ENCODE data around the gene ALDOC. TPM values are rescaled to one million over a fixed set of nuclear protein-coding genes. Genes with fewer than 3 reads are reported as not detected.

Gene ALDOC
- total and polyA plus RNA-seq, 2 donors (not counting 1 experiment from before 2014, with no cell fraction given), result 91.3 to 111 TPM

DNA sequence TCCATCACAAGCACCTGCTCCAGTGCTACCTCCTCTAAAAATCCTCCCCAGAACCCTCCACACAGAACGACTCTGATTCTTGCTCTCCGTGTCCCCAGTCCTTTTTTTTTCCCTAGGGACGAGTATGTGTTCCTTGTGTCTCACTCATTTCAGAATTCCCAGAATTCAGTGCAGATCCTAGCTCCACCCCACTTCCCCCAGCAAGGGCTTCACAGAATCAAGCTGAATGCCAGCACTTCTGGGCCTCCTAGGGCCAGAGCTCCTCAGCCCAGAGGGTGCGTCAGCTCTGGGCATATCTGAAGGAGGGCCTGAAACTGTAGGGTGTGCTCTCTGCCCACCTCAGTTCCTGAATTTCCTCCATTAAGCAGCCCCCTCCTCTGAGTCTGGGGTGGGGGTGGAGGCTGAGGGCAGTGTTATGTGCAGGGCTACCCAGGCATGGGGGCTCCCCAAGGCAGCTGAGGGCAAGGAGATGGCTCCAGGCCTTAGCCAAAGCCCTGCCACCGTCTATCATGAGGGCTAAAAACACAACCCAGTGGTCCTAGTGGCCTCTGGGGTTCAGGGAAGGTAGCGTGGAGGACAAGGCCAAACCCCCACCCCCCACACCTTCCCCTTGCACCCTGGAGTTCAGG, 30.8 kb downstream of the ALDOC start:
- DNase-seq (ENCODE audit: low read depth in 2 of 2), result no peak
- no peaks in the 10 kb centered on the region for H3K4me1 ChIP-seq (ENCODE audit: control insufficient read depth, extremely low read depth, insufficient read depth, low read length)
- H3K79me2 ChIP-seq (ENCODE audit: control insufficient read depth, insufficient read depth, low read length), result no peaks in the 10 kb centered on the region

DNA sequence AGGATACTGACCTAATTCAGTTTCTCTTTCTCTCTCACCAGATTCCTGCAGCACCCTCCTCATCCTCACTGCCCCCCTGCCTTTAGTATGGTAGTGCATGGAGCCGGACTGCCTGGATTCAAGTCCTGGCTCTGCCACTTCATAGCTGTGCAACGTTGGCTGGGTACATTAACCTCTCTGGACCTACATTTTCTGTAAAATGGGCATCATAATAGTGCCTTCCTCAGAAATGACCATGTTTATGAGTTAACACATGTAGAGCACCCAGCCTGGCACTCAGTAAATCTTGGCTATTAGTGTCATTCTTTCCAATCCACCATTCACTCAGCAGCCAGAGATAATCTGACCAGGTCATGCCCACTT, 31.6 kb downstream of the ALDOC start:
- H3K79me2 ChIP-seq (ENCODE audit: control insufficient read depth, insufficient read depth, low read length), result no peaks in the 10 kb centered on the region
- no peak overlapping the region for H3K4me3 ChIP-seq (replicated peaks in 1 of 4; ENCODE audit: control extremely low read depth in 1 of 4, insufficient read depth in 1 of 4, low read depth in 3 of 4, low read length in 4 of 4)
- H3K36me3 ChIP-seq (ENCODE audit: control insufficient read depth, insufficient read depth, low read length), result peaks cover 3% of the 10 kb centered on the region
- DNase-seq (ENCODE audit: low read depth in 2 of 2), result no peak
- H3K9ac ChIP-seq (ENCODE audit: insufficient read depth, low read length), result no peak overlapping the region
- no peaks in the 10 kb centered on the region for H4K20me1 ChIP-seq (ENCODE audit: control insufficient read depth, extremely low read depth, insufficient read depth, low read length)
- H2AFZ ChIP-seq (ENCODE audit: low read length), result no peak overlapping the region
- no peaks in the 10 kb centered on the region for H3K4me1 ChIP-seq (ENCODE audit: control insufficient read depth, extremely low read depth, insufficient read depth, low read length)
- no peaks in the 10 kb centered on the region for H3K27me3 ChIP-seq (ENCODE audit: control insufficient read depth, insufficient read depth, low read length)
- H3K9me3 ChIP-seq (ENCODE audit: control insufficient read depth, insufficient read depth, low read depth, low read length), result no peaks in the 10 kb centered on the region
- no peak overlapping the region for H3K4me2 ChIP-seq (ENCODE audit: extremely low read depth, insufficient read depth, low read length)
- TF ChIP-seq, protein P1, sequence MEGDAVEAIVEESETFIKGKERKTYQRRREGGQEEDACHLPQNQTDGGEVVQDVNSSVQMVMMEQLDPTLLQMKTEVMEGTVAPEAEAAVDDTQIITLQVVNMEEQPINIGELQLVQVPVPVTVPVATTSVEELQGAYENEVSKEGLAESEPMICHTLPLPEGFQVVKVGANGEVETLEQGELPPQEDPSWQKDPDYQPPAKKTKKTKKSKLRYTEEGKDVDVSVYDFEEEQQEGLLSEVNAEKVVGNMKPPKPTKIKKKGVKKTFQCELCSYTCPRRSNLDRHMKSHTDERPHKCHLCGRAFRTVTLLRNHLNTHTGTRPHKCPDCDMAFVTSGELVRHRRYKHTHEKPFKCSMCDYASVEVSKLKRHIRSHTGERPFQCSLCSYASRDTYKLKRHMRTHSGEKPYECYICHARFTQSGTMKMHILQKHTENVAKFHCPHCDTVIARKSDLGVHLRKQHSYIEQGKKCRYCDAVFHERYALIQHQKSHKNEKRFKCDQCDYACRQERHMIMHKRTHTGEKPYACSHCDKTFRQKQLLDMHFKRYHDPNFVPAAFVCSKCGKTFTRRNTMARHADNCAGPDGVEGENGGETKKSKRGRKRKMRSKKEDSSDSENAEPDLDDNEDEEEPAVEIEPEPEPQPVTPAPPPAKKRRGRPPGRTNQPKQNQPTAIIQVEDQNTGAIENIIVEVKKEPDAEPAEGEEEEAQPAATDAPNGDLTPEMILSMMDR (conservative IDR thresholded peaks at IDR 0.05 in 1 of 2, IDR thresholded peaks at IDR 0.05 in 1 of 2; ENCODE audit: low read depth in 1 of 2, low read length in 2 of 2), result no peak
- H3K27ac ChIP-seq (ENCODE audit: insufficient read depth, low read length), result no peak overlapping the region

More for the DNA sequence above, 30.8 kb downstream of the ALDOC start:
- no peaks in the 10 kb centered on the region for H3K9me3 ChIP-seq (ENCODE audit: control insufficient read depth, insufficient read depth, low read depth, low read length)
- no peak overlapping the region for H3K4me3 ChIP-seq (replicated peaks in 1 of 4; ENCODE audit: control extremely low read depth in 1 of 4, insufficient read depth in 1 of 4, low read depth in 3 of 4, low read length in 4 of 4)
- no peak for TF ChIP-seq EZH2 (IDR thresholded peaks at IDR 0.05; ENCODE audit: low read length, missing control alignments)
- TF ChIP-seq, protein P1 (conservative IDR thresholded peaks at IDR 0.05 in 1 of 2, IDR thresholded peaks at IDR 0.05 in 1 of 2; ENCODE audit: low read depth in 1 of 2, low read length in 2 of 2), result no peak
- H3K4me2 ChIP-seq (ENCODE audit: extremely low read depth, insufficient read depth, low read length), result no peak overlapping the region
- H3K36me3 ChIP-seq (ENCODE audit: control insufficient read depth, insufficient read depth, low read length), result peaks cover 3% of the 10 kb centered on the region
- no peak overlapping the region for H3K27ac ChIP-seq (ENCODE audit: insufficient read depth, low read length)
- no peaks in the 10 kb centered on the region for H3K27me3 ChIP-seq (ENCODE audit: control insufficient read depth, insufficient read depth, low read length)
- no peaks in the 10 kb centered on the region for H4K20me1 ChIP-seq (ENCODE audit: control insufficient read depth, extremely low read depth, insufficient read depth, low read length)
- H3K9ac ChIP-seq (ENCODE audit: insufficient read depth, low read length), result no peak overlapping the region
- no peak overlapping the region for H2AFZ ChIP-seq (ENCODE audit: low read length)

DNA sequence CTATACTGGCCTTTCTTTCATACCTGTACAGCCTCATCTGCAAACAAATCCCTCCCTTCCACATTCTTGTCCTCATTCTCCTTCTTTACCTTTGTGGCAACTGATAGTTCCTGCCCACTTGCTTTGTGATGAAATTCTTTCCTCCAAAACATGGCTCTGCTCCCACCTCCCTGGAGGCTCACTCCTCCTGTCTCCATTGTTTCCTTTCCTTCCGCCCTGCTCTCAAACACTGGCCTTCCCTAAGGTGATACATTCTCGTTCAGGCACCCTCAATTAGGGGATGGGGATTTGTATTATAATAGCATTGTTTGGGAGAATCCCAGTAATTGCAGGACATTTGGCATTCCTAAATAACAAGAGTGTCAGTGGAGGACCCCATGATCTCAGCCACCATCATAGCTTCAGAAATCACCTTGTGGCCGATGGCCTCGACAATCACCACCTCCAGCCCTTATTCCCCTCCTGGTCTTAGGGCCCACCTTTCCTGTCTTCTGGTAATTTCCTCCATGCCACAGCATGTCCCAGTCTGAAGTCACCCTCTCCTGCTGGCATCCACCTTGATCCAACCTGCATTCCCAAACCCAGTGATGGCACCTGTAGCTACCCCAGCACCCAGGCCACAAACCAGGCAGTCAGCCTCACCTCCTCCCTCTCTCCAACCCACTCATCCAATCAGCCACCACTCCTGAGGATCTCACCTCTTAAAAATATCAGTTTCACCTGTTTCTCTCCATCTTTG, 32.1 kb downstream of the ALDOC start:
- H3K27me3 ChIP-seq (ENCODE audit: control insufficient read depth, insufficient read depth, low read length), result no peaks in the 10 kb centered on the region
- TF ChIP-seq EZH2 (IDR thresholded peaks at IDR 0.05; ENCODE audit: low read length, missing control alignments), result no peak
- TF ChIP-seq, protein P1 (conservative IDR thresholded peaks at IDR 0.05 in 1 of 2, IDR thresholded peaks at IDR 0.05 in 1 of 2; ENCODE audit: low read depth in 1 of 2, low read length in 2 of 2), result no peak
- DNase-seq (ENCODE audit: low read depth in 2 of 2), result no peak
- no peak overlapping the region for H3K4me2 ChIP-seq (ENCODE audit: extremely low read depth, insufficient read depth, low read length)
- H3K27ac ChIP-seq (ENCODE audit: insufficient read depth, low read length), result no peak overlapping the region
- H3K4me1 ChIP-seq (ENCODE audit: control insufficient read depth, extremely low read depth, insufficient read depth, low read length), result no peaks in the 10 kb centered on the region
- no peaks in the 10 kb centered on the region for H4K20me1 ChIP-seq (ENCODE audit: control insufficient read depth, extremely low read depth, insufficient read depth, low read length)
- H3K9ac ChIP-seq (ENCODE audit: insufficient read depth, low read length), result no peak overlapping the region
- peaks cover 3% of the 10 kb centered on the region for H3K36me3 ChIP-seq (ENCODE audit: control insufficient read depth, insufficient read depth, low read length)
- no peaks in the 10 kb centered on the region for H3K79me2 ChIP-seq (ENCODE audit: control insufficient read depth, insufficient read depth, low read length)
- H2AFZ ChIP-seq (ENCODE audit: low read length), result no peak overlapping the region
- no peak overlapping the region for H3K4me3 ChIP-seq (replicated peaks in 1 of 4; ENCODE audit: control extremely low read depth in 1 of 4, insufficient read depth in 1 of 4, low read depth in 3 of 4, low read length in 4 of 4)
- no peaks in the 10 kb centered on the region for H3K9me3 ChIP-seq (ENCODE audit: control insufficient read depth, insufficient read depth, low read depth, low read length)

Measured in fibroblast of lung (primary cell).